Urothelium cell line (cell line): Measurements from ENCODE around the gene SLC8A1.

Experiments used
- DNase-seq: peaks from one replicate; pipeline ENCODE4 v3.0.0; 2011; ENCODE audit warnings: low spot score, mixed read lengths
- FAIRE-seq: peaks from 2 replicates; lab custom pipeline; 2011; peaks lifted over from hg19 to GRCh38; lab: Jason Lieb, UNC

SLC8A1 gene

GRCh38 chr2:40430776-40431599 is 20.9 kb downstream of the SLC8A1 start:
- DNase-seq, result no peak
- no peak for FAIRE-seq

- FAIRE-seq, result no peak
- DNase-seq, result no peak
Observed at GRCh38 chr2:40428439-40428838, 23.5 kb downstream of the SLC8A1 start.

- DNase-seq, result no peak
- FAIRE-seq, result no peak
Observed at GRCh38 chr2:40421631-40422297, 30.1 kb downstream of the SLC8A1 start.

GRCh38 chr2:40420478-40420877 is 31.4 kb downstream of the SLC8A1 start:
- no peak for FAIRE-seq
- no peak for DNase-seq

GRCh38 chr2:40419364-40419762 is 32.5 kb downstream of the SLC8A1 start:
- DNase-seq (no peak), FAIRE-seq (no peak)

GRCh38 chr2:40418614-40419363 is 33.1 kb downstream of the SLC8A1 start:
- FAIRE-seq (no peak), DNase-seq (no peak)

GRCh38 chr2:40416486-40416885 is 35.4 kb downstream of the SLC8A1 start:
- DNase-seq (no peak), FAIRE-seq (no peak)

- FAIRE-seq, result no peak
- DNase-seq, result no peak
Observed at GRCh38 chr2:40415391-40415790, 36.5 kb downstream of the SLC8A1 start.

GRCh38 chr2:40412456-40412855 is 39.4 kb downstream of the SLC8A1 start:
- FAIRE-seq (peak; percentile 93), DNase-seq (peak; percentile 60)

GRCh38 chr2:40410695-40411094 is 41.2 kb downstream of the SLC8A1 start:
- DNase-seq, result no peak
- no peak for FAIRE-seq

- FAIRE-seq, result no peak
- DNase-seq, result no peak
Observed at GRCh38 chr2:40409734-40410133, 42.2 kb downstream of the SLC8A1 start.

GRCh38 chr2:40406485-40407289 is 45.2 kb downstream of the SLC8A1 start:
- DNase-seq (no peak), FAIRE-seq (peak; percentile 78)

GRCh38 chr2:40405465-40405864 is 46.4 kb downstream of the SLC8A1 start:
- peak; percentile 29 for DNase-seq
- FAIRE-seq, result no peak

GRCh38 chr2:40404517-40404916 is 47.4 kb downstream of the SLC8A1 start:
- no peak for FAIRE-seq
- DNase-seq, result no peak

GRCh38 chr2:40403233-40403836 is 48.6 kb downstream of the SLC8A1 start:
- FAIRE-seq (no peak), DNase-seq (peak; percentile 22)

- FAIRE-seq (peak; percentile 91), DNase-seq (peak; percentile 47)
Observed at GRCh38 chr2:40401896-40402295, 50.0 kb downstream of the SLC8A1 start.

- DNase-seq (no peak), FAIRE-seq (no peak)
Observed at GRCh38 chr2:40400336-40400953, 51.4 kb downstream of the SLC8A1 start.

GRCh38 chr2:40397765-40398164 is 54.1 kb downstream of the SLC8A1 start:
- DNase-seq (no peak), FAIRE-seq (no peak)

GRCh38 chr2:40396124-40396523 is 55.8 kb downstream of the SLC8A1 start:
- FAIRE-seq (no peak), DNase-seq (no peak)
